Ishikawa (cell line): ENCODE results near the gene CHCHD3.

Source experiments
- CREB1 ChIP-seq: IDR thresholded peaks from 2 replicates; pipeline ENCODE4 v1.6.1; 2012; ENCODE audit warnings: low read depth
- RAD21 ChIP-seq: IDR thresholded peaks from 2 replicates; pipeline ENCODE4 v1.6.1; 2012; ENCODE audit warnings: low read depth
- REST ChIP-seq: IDR thresholded peaks from 2 replicates; pipeline ENCODE4 v1.6.1; 2012; ENCODE audit warnings: low read depth, mild to moderate bottlenecking
- TCF12 ChIP-seq: IDR thresholded peaks from 2 replicates; pipeline ENCODE4 v1.6.1; 2012; ENCODE audit warnings: low read depth
- YY1 ChIP-seq: IDR thresholded peaks from 2 replicates; pipeline ENCODE4 v1.6.1; 2012; ENCODE audit warnings: low read depth

GRCh38 chr7:132937286-132937685, 144.6 kb downstream of the CHCHD3 start:
- TF ChIP-seq CREB1 (no peak), REST (no peak), YY1 (no peak), RAD21 (no peak), TCF12 (no peak)
